GM12891 (cell line): ENCODE measurements around the gene ASB4.

Source experiments
- DNase-seq: peaks from one replicate; pipeline ENCODE4 v3.0.0; 2011; ENCODE audit warnings: low spot score; ENCODE audit not compliant: insufficient read length
- FAIRE-seq: peaks from 2 replicates; lab custom pipeline; 2011; peaks lifted over from hg19 to GRCh38; lab: Jason Lieb, UNC
- PAX5 ChIP-seq: IDR thresholded peaks from 2 replicates; pipeline ENCODE4 v1.6.1; 2011; ENCODE audit warnings: low read length, moderate library complexity, mild to moderate bottlenecking; ENCODE audit not compliant: insufficient read depth, severe bottlenecking
- POLR2A ChIP-seq: IDR thresholded peaks from 2 replicates; pipeline ENCODE4 v1.6.1; 2011; ENCODE audit warnings: low read depth, low read length, control low read depth
- POLR2AphosphoS5 ChIP-seq: IDR thresholded peaks from 2 replicates; pipeline ENCODE4 v1.6.1; 2011; ENCODE audit warnings: low read depth, low read length, control low read depth
- POU2F2 ChIP-seq: IDR thresholded peaks from 2 replicates; pipeline ENCODE4 v1.6.1; 2011; ENCODE audit warnings: low read depth, mild to moderate bottlenecking, control low read depth, low read length, moderate library complexity
- SPI1 ChIP-seq: IDR thresholded peaks from 2 replicates; pipeline ENCODE4 v1.6.1; 2011; ENCODE audit warnings: low read depth, low read length, control low read depth
- TAF1 ChIP-seq: IDR thresholded peaks from 2 replicates; pipeline ENCODE4 v1.6.1; 2011; ENCODE audit warnings: low read depth, low read length, control low read depth

ASB4 gene

DNA sequence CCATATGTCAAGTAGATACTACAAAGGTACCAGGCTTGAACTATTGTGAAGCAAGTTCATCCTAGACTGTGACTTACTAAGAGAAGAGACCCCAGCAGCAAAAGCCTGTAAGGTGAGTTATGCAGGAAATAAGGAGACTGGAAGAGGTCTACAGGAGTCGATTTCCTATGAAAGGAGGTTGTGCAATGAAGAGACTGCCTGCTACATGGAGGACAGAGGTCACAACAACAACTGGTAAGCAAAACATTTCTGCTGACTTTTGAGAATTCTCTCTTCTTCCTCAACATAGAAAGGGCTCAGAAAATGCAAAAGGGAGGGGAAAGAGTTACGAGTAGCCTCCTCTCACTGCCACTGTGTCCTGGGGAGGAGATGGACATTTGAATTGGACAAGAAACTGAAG, 68.2 kb downstream of the ASB4 start:
- DNase-seq (no peak), FAIRE-seq (no peak)
- TF ChIP-seq PAX5, result no peak
- TF ChIP-seq TAF1, result no peak
- no peak for TF ChIP-seq SPI1
- TF ChIP-seq POLR2A, result no peak
- no peak for TF ChIP-seq POU2F2
- TF ChIP-seq POLR2AphosphoS5, result no peak

- no peak for DNase-seq
- FAIRE-seq, result no peak
- no peak for TF ChIP-seq SPI1
- TF ChIP-seq TAF1, result no peak
- no peak for TF ChIP-seq POU2F2
- TF ChIP-seq PAX5, result no peak
- no peak for TF ChIP-seq POLR2AphosphoS5
- no peak for TF ChIP-seq POLR2A
Observed at GRCh38 chr7:95556777-95557176, 71.0 kb downstream of the ASB4 start.

DNA sequence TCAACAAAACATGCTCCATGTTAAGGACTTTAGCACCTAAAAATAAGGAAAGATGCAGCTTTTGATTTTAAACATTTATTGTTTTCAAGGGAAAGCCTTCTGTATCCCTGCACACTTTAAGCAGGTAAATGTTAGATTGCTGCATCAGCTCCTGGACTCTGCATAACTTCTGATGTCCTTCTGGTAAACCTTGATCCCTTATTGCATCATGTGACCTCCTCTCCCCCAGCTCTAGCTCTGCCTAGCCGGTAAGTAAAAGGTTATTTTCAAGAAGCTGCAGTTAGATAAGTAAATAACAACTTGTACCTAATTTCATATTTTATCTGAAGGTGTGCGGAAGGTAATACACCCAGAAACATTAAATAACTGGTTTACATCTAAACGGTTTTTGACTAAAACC, 73.1 kb downstream of the ASB4 start:
- no peak for FAIRE-seq

GRCh38 chr7:95560674-95561073, 74.9 kb downstream of the ASB4 start:
- TF ChIP-seq POU2F2 (no peak), TAF1 (no peak), SPI1 (no peak), POLR2AphosphoS5 (no peak), POLR2A (no peak), PAX5 (no peak)
- FAIRE-seq, result no peak
- no peak for DNase-seq

More for the DNA sequence above, 73.1 kb downstream of the ASB4 start:
- TF ChIP-seq PAX5, result no peak
- no peak for TF ChIP-seq TAF1
- no peak for TF ChIP-seq SPI1
- DNase-seq, result no peak

DNA sequence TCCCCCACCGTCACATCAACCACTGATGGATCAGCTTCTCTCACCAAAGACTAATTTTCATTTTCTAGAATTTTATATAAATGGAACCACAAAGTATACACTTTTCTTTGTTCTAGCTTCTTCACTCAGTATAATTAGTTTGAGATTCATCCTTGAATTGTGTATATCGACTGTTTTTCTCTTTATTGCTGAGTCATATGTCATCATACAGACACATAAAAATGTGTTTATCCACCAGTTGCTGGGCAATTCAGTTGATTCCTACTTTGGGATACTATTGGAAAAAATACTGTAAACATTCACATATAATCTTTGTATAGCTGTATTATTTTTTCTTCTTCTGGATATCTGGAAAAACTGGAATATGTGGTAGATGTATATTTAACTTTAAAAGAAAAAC, 84.0 kb downstream of the ASB4 start:
- TF ChIP-seq POU2F2 (no peak), PAX5 (no peak), TAF1 (no peak), SPI1 (no peak), POLR2AphosphoS5 (no peak), POLR2A (no peak)
- no peak for FAIRE-seq
- no peak for DNase-seq

- FAIRE-seq, result no peak
- DNase-seq, result no peak
- no peak for TF ChIP-seq SPI1
- no peak for TF ChIP-seq POU2F2
- no peak for TF ChIP-seq TAF1
- no peak for TF ChIP-seq POLR2AphosphoS5
- no peak for TF ChIP-seq POLR2A
- no peak for TF ChIP-seq PAX5
Observed at GRCh38 chr7:95577137-95577536, 91.4 kb downstream of the ASB4 start.

GRCh38 chr7:95578299-95578855, 92.6 kb downstream of the ASB4 start:
- no peak for DNase-seq
- TF ChIP-seq TAF1 (no peak), PAX5 (no peak), POLR2AphosphoS5 (no peak), POU2F2 (no peak), POLR2A (no peak), SPI1 (no peak)
- no peak for FAIRE-seq

GRCh38 chr7:95579318-95579717, 93.6 kb downstream of the ASB4 start:
- FAIRE-seq (no peak), DNase-seq (no peak)
- no peak for TF ChIP-seq SPI1
- no peak for TF ChIP-seq POLR2AphosphoS5
- TF ChIP-seq POU2F2, result no peak

DNA sequence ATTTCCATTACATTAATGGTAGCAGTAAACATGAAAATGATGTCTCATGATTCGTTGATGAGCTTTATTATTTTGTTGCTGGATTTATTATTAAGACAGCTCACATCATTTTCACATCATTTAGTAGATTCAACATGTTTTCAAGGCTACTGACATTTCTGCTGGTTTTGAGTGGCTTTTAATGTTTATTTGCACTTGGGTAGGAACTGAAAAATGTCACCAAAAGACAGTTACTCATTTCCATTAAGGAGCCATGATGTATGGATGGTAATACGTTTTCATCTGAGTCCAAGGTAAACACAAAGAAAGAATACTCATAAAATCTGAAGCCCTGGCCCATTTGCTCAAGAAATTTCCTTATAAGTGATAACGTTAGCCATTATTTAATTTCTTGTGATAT, 95.7 kb downstream of the ASB4 start:
- TF ChIP-seq POLR2A, result no peak
- TF ChIP-seq POU2F2, result no peak
- no peak for TF ChIP-seq POLR2AphosphoS5
- TF ChIP-seq PAX5, result no peak
- TF ChIP-seq TAF1, result no peak
- no peak for TF ChIP-seq SPI1
- DNase-seq (no peak), FAIRE-seq (no peak)

DNA sequence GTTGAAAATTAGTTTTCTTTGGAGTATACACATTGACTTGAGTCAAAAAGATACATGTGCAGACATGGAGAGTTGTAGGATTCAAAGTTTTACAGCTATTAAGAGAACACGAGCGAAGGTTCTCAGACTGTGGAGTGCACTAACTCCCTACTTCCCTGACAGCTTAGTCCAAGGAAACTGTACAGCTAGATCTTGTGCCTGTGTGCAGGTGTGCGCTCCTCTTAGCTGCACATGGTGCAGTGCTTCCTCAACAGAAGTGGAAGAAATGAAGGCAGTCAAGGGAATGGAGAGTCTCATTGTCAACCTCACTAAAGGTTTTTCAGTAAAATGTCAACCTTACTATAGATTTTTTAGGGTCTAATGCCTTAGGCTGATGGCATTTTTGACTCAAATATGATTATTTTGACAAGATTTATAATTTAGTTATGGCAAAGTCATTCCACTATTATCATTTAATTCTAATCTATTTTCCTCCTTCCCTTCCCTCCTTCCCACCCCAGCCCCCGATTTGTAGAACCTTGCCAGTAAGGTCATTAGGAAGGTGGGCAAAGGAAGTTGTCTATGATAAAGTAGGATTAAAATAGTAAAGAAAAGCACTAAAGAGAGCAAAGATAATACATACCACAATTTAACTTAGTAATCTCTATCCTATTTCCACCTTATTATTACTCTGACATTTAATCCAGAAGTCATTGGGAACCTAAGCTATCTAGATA, 97.0 kb downstream of the ASB4 start:
- FAIRE-seq (no peak), DNase-seq (no peak)
- TF ChIP-seq SPI1 (no peak), POLR2A (no peak), POLR2AphosphoS5 (no peak), PAX5 (no peak), TAF1 (no peak), POU2F2 (no peak)
